Measurements from ENCODE around the gene CFD.

DNA sequence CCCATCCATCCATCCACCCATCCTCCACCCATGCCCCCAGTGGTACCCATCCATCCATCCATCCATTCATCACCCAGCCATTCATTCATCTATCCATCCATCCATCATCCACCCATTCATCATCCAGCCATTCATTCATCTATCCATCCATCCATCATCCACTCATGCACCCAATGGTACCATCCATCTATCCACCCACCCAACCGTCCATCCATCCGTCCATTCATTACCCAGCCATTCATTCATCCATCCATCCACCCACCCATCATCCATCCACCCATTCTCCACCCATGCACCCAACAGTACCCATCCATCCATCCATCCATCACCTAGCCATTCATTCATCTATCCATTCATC, 43.0 kb upstream of the CFD start:
- no peak for TF ChIP-seq POLR2AphosphoS5 (IDR thresholded peaks at IDR 0.05; ENCODE audit: low read depth)
- TF ChIP-seq, protein P1, sequence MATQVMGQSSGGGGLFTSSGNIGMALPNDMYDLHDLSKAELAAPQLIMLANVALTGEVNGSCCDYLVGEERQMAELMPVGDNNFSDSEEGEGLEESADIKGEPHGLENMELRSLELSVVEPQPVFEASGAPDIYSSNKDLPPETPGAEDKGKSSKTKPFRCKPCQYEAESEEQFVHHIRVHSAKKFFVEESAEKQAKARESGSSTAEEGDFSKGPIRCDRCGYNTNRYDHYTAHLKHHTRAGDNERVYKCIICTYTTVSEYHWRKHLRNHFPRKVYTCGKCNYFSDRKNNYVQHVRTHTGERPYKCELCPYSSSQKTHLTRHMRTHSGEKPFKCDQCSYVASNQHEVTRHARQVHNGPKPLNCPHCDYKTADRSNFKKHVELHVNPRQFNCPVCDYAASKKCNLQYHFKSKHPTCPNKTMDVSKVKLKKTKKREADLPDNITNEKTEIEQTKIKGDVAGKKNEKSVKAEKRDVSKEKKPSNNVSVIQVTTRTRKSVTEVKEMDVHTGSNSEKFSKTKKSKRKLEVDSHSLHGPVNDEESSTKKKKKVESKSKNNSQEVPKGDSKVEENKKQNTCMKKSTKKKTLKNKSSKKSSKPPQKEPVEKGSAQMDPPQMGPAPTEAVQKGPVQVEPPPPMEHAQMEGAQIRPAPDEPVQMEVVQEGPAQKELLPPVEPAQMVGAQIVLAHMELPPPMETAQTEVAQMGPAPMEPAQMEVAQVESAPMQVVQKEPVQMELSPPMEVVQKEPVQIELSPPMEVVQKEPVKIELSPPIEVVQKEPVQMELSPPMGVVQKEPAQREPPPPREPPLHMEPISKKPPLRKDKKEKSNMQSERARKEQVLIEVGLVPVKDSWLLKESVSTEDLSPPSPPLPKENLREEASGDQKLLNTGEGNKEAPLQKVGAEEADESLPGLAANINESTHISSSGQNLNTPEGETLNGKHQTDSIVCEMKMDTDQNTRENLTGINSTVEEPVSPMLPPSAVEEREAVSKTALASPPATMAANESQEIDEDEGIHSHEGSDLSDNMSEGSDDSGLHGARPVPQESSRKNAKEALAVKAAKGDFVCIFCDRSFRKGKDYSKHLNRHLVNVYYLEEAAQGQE (IDR thresholded peaks at IDR 0.05; ENCODE audit: insufficient replicate concordance, low read depth) = no peak
- TF ChIP-seq, protein P2, sequence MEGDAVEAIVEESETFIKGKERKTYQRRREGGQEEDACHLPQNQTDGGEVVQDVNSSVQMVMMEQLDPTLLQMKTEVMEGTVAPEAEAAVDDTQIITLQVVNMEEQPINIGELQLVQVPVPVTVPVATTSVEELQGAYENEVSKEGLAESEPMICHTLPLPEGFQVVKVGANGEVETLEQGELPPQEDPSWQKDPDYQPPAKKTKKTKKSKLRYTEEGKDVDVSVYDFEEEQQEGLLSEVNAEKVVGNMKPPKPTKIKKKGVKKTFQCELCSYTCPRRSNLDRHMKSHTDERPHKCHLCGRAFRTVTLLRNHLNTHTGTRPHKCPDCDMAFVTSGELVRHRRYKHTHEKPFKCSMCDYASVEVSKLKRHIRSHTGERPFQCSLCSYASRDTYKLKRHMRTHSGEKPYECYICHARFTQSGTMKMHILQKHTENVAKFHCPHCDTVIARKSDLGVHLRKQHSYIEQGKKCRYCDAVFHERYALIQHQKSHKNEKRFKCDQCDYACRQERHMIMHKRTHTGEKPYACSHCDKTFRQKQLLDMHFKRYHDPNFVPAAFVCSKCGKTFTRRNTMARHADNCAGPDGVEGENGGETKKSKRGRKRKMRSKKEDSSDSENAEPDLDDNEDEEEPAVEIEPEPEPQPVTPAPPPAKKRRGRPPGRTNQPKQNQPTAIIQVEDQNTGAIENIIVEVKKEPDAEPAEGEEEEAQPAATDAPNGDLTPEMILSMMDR (IDR thresholded peaks at IDR 0.05; ENCODE audit: insufficient read depth, low read length) = no peak
- TF ChIP-seq GABPA (IDR thresholded peaks at IDR 0.05; ENCODE audit: low read depth) = no peak
- no peak for TF ChIP-seq SPI1 (IDR thresholded peaks at IDR 0.05; ENCODE audit: borderline replicate concordance, low read depth)
